ENCODE results near the gene CCDC200. TPM values are rescaled to one million over a fixed set of nuclear protein-coding genes. Genes with fewer than 3 reads are reported as not detected.

CCDC200 gene
- total RNA-seq, 4 donors from 2014 or later, result not detected

GRCh38 chr17:43219001-43219400, 9.4 kb downstream of the CCDC200 start:
- TF ChIP-seq CTCF (IDR thresholded peaks at IDR 0.05) (no peak), POLR2A (IDR thresholded peaks at IDR 0.05) (no peak)
- DNase-seq, result no peak
- 90 to 100% methylated on average over 2 of the region's 2 CpGs for WGBS, 2 donors
- H3K36me3 ChIP-seq, result peaks cover 6 to 7% of the 10 kb centered on the region in 2 donors
- H3K27me3 ChIP-seq, result no peaks in the 10 kb centered on the region
- peak overlapping the region; percentile 48 to 69 (median 63) for H3K27ac ChIP-seq
- H3K4me1 ChIP-seq, result peaks cover 6 to 15% of the 10 kb centered on the region in 2 donors
- no peaks in the 10 kb centered on the region for H3K9me3 ChIP-seq
- intact Hi-C loops (cut with DNase I), result no loop called here
- no peak overlapping the region for H3K4me3 ChIP-seq (replicated peaks in 1 of 3)

- Histone ChIP-seq H3K4me3 (replicated peaks in 1 of 3) (no peak overlapping the region), H3K27me3 (no peaks in the 10 kb centered on the region), H3K36me3 (peaks cover 6 to 7% of the 10 kb centered on the region in 2 donors), H3K4me1 (peaks cover 7 to 16% of the 10 kb centered on the region in 2 donors), H3K9me3 (no peaks in the 10 kb centered on the region), H3K27ac (no peak overlapping the region)
- 94% methylated on average over 2 of the region's 2 CpGs; no CpG with 5 or more reads in 1 of the 2 donors for WGBS, 2 donors
- intact Hi-C loops (cut with DNase I), result no loop called here
- no peak for DNase-seq
- TF ChIP-seq CTCF (IDR thresholded peaks at IDR 0.05), result no peak
- TF ChIP-seq POLR2A (IDR thresholded peaks at IDR 0.05), result no peak
These were observed 10.8 kb downstream of the CCDC200 start for GRCh38 chr17:43217614-43218087.

- 94 to 98% methylated on average over 4 of the region's 4 CpGs for WGBS, 2 donors
- Histone ChIP-seq H3K27ac (no peak overlapping the region), H3K27me3 (no peaks in the 10 kb centered on the region), H3K4me3 (replicated peaks in 1 of 3) (no peak overlapping the region), H3K36me3 (peaks cover 6 to 7% of the 10 kb centered on the region in 2 donors), H3K4me1 (peaks cover 13 to 22% of the 10 kb centered on the region in 2 donors), H3K9me3 (no peaks in the 10 kb centered on the region)
- intact Hi-C loops (cut with DNase I), result no loop called here
- no peak for TF ChIP-seq POLR2A (IDR thresholded peaks at IDR 0.05)
- TF ChIP-seq CTCF (IDR thresholded peaks at IDR 0.05), result no peak
- no peak for DNase-seq
These were observed 11.4 kb downstream of the CCDC200 start for GRCh38 chr17:43216762-43217613.

- no peak for TF ChIP-seq CTCF (IDR thresholded peaks at IDR 0.05)
- no peak for TF ChIP-seq POLR2A (IDR thresholded peaks at IDR 0.05)
- no peak overlapping the region for H3K4me3 ChIP-seq (replicated peaks in 1 of 3)
- WGBS, 2 donors, result 98 to 100% methylated on average over 4 of the region's 4 CpGs
- peaks cover 6 to 7% of the 10 kb centered on the region in 2 donors for H3K36me3 ChIP-seq
- no peak for DNase-seq
- no peaks in the 10 kb centered on the region for H3K9me3 ChIP-seq
- H3K27me3 ChIP-seq, result no peaks in the 10 kb centered on the region
- no peak overlapping the region for H3K27ac ChIP-seq
- intact Hi-C loops (cut with DNase I), result no loop called here
- H3K4me1 ChIP-seq, result peaks cover 13 to 22% of the 10 kb centered on the region in 2 donors
These were observed 12.1 kb downstream of the CCDC200 start for GRCh38 chr17:43216369-43216761.

GRCh38 chr17:43215341-43215740, 13.1 kb downstream of the CCDC200 start:
- TF ChIP-seq CTCF (IDR thresholded peaks at IDR 0.05) (no peak), POLR2A (IDR thresholded peaks at IDR 0.05) (no peak)
- Histone ChIP-seq H3K9me3 (no peaks in the 10 kb centered on the region), H3K27ac (no peak overlapping the region), H3K36me3 (peaks cover 6 to 7% of the 10 kb centered on the region in 2 donors), H3K4me3 (replicated peaks in 1 of 3) (no peak overlapping the region), H3K4me1 (peaks cover 10 to 21% of the 10 kb centered on the region in 2 donors), H3K27me3 (no peaks in the 10 kb centered on the region)
- intact Hi-C loops (cut with DNase I), result no loop called here
- 92 to 94% methylated on average over 3 of the region's 3 CpGs for WGBS, 2 donors
- DNase-seq, result no peak
